Endothelial cell of umbilical vein (primary cell): Measurements from ENCODE around the gene SYNPR.

ENCODE experiments used
- CTCF ChIP-seq, 2 donors: IDR thresholded peaks; 1 replicate in 1 of 2; 2 replicates in 1 of 2; pipeline ENCODE4 v1.5.1; 2011; ENCODE audit warnings: low read length in 2 of 2, mild to moderate bottlenecking in 2 of 2, moderate library complexity in 2 of 2, control low read depth in 1 of 2, inconsistent platforms in 1 of 2, low read depth in 1 of 2; ENCODE audit not compliant: insufficient read depth in 1 of 2; ENCODE audit errors: extremely low read depth in 1 of 2
- JUN ChIP-seq: IDR thresholded peaks from 2 replicates; pipeline ENCODE4 v1.6.1; 2011; ENCODE audit warnings: borderline replicate concordance, low read depth; ENCODE audit not compliant: insufficient read length, insufficient read depth
- MAX ChIP-seq: IDR thresholded peaks from 2 replicates; pipeline ENCODE4 v1.6.1; 2011; ENCODE audit not compliant: insufficient read depth, insufficient read length
- POLR2A ChIP-seq: IDR thresholded peaks from 2 replicates; pipeline ENCODE4 v1.6.1; 2012; ENCODE audit warnings: low read depth, mild to moderate bottlenecking, control low read depth, low read length
- POLR2AphosphoS5 ChIP-seq: IDR thresholded peaks from 2 replicates; pipeline ENCODE4 v1.6.1; 2012; ENCODE audit warnings: low read depth, mild to moderate bottlenecking, control low read depth, low read length, moderate library complexity; ENCODE audit not compliant: insufficient read depth

- TF ChIP-seq CTCF (IDR thresholded peaks at IDR 0.05; ENCODE audit: extremely low read depth in 1 of 2, insufficient read depth in 1 of 2, low read depth in 1 of 2, low read length in 2 of 2) (no peak), POLR2AphosphoS5 (no peak), MAX (no peak), POLR2A (no peak), JUN (no peak)
Observed at GRCh38 chr3:63494646-63495045, 216.5 kb downstream of the SYNPR start.
